Mesendoderm (in vitro differentiated cells): ENCODE results near the gene GGTLC1.
"Not testable (repeated sequence)": the region's sequence is repeated elsewhere in the genome, so short reads cannot be mapped to it uniquely, and the experiment has no call there.

ENCODE experiments used
- DNase-seq: peaks from one replicate; pipeline ENCODE4 v3.0.0; 2013
- H2AK5ac ChIP-seq: 2 replicates; pipeline ENCODE4 v1.6.1; 2013; ENCODE audit warnings: low read length, inconsistent platforms
- H2BK120ac ChIP-seq: 2 replicates; pipeline ENCODE4 v1.6.1; 2013; ENCODE audit warnings: low read depth, mild to moderate bottlenecking, low read length, moderate library complexity, mixed read lengths
- H2BK15ac ChIP-seq: replicated peaks from 2 replicates; pipeline ENCODE4 v1.6.1; 2013; ENCODE audit warnings: low read depth, mild to moderate bottlenecking, moderate library complexity
- H2BK5ac ChIP-seq: 2 replicates; pipeline ENCODE4 v1.6.1; 2013; ENCODE audit warnings: low read length, inconsistent platforms
- H3K18ac ChIP-seq: 2 replicates; pipeline ENCODE4 v1.6.1; 2013; ENCODE audit warnings: mild to moderate bottlenecking, low read length, mixed read lengths
- H3K23ac ChIP-seq: one replicate; pipeline ENCODE4 v1.6.1; 2013; ENCODE audit warnings: low read length
- H3K27ac ChIP-seq: 2 replicates; pipeline ENCODE4 v1.5.1; 2013; ENCODE audit warnings: low read depth, mild to moderate bottlenecking, inconsistent platforms, low read length, moderate library complexity
- H3K27me3 ChIP-seq: 2 replicates; pipeline ENCODE4 v1.6.1; 2013; ENCODE audit warnings: low read length, control low read depth, mild to moderate bottlenecking, inconsistent platforms; ENCODE audit not compliant: insufficient read depth, poor library complexity
- H3K36me3 ChIP-seq: 2 replicates; pipeline ENCODE4 v1.6.1; 2013; ENCODE audit warnings: low read length, inconsistent platforms; ENCODE audit not compliant: control insufficient read depth, insufficient read depth
- H3K4ac ChIP-seq: one replicate; pipeline ENCODE4 v1.6.1; 2013; ENCODE audit warnings: low read depth, mild to moderate bottlenecking, low read length, moderate library complexity
- H3K4me1 ChIP-seq: 2 replicates; pipeline ENCODE4 v1.6.1; 2013; ENCODE audit warnings: low read depth, low read length, inconsistent platforms; ENCODE audit not compliant: control insufficient read depth
- H3K4me2 ChIP-seq: 2 replicates; pipeline ENCODE4 v1.6.1; 2013; ENCODE audit warnings: low read length
- H3K4me3 ChIP-seq: 2 replicates; pipeline ENCODE4 v1.5.1; 2013; ENCODE audit warnings: mild to moderate bottlenecking, low read length
- H3K56ac ChIP-seq: one replicate; pipeline ENCODE4 v1.6.1; 2013; ENCODE audit warnings: low read length
- H3K79me1 ChIP-seq: 2 replicates; pipeline ENCODE4 v1.6.1; 2013; ENCODE audit warnings: low read length, inconsistent platforms
- H3K79me2 ChIP-seq: 2 replicates; pipeline ENCODE4 v1.6.1; 2013; ENCODE audit warnings: mild to moderate bottlenecking, low read length; ENCODE audit not compliant: control insufficient read depth, insufficient read depth
- H3K9ac ChIP-seq: 2 replicates; pipeline ENCODE4 v1.6.1; 2013; ENCODE audit warnings: low read length, inconsistent platforms
- H4K5ac ChIP-seq: one replicate; pipeline ENCODE4 v1.6.1; 2013; ENCODE audit warnings: low read length
- H4K8ac ChIP-seq: one replicate; pipeline ENCODE4 v1.6.1; 2013; ENCODE audit warnings: low read depth, mild to moderate bottlenecking, control low read depth, low read length, moderate library complexity
- WGBS: extraction: QIAGEN DNeasy Blood & Tissue Kit; methylation state at CpG from one replicate; pipeline ENCODE4 v1.1.7; 2013; ENCODE audit warnings: low lambda C conversion rate, missing lambda C conversion rate; ENCODE audit not compliant: insufficient coverage; ENCODE audit errors: extremely low coverage; 5-methylcytosine and 5-hydroxymethylcytosine counted together

GGTLC1 gene

DNA sequence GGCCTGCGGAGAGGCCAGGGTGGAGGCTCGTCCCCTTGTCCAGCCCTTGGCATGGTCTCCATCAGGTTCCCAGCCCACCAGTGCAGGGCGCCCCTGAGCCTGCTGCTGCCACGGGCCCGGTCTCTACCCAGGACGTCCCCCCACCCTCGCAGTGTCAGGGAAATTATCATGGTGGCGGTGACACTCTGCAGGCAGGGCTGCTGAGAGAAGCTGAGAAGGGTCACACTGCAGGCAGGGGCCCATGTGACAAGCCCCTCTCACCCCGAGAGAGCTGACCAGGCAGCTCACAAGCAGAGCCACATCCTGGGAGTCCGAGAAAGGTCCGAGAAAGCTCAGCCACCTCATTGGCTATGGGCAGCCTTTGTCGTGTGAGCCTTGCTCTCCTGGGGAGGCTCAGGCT is 4.9 kb upstream of the GGTLC1 start:
- H3K56ac ChIP-seq, H2BK120ac ChIP-seq, H4K8ac ChIP-seq, H3K79me1 ChIP-seq, H2BK5ac ChIP-seq, H2AK5ac ChIP-seq, H3K36me3 ChIP-seq, H3K9ac ChIP-seq, H3K4me1 ChIP-seq, H3K18ac ChIP-seq, H3K27me3 ChIP-seq, H3K4me3 ChIP-seq, H2BK15ac ChIP-seq, DNase-seq, H3K4me2 ChIP-seq, H3K79me2 ChIP-seq, H4K5ac ChIP-seq, H3K4ac ChIP-seq, H3K23ac ChIP-seq, H3K27ac ChIP-seq: not testable (repeated sequence)
- WGBS = no CpG with 5 or more reads among the region's 12 CpGs

DNA sequence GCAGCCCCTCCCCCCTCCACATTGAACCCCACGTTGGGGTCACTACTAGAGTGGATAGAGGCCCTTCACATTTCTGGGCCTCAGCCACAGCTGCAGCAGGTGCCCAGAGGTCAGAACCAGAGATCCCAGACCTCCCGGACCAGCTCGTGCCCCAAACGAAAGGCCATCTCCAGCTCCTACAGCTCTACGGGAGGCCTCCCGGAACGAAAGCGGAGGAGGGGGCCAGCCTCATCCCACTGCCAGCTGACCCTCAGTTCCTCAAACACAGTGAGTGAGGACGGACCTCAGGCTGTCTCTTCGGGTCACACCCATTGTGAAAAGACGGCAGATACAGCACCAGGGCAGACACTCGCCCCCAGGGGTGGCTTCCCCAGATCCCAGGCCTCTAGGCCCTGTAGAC is 1.7 kb upstream of the GGTLC1 start:
- not testable (repeated sequence) for H3K4me2 ChIP-seq, H4K8ac ChIP-seq, H2BK15ac ChIP-seq, H3K4ac ChIP-seq, H3K23ac ChIP-seq, H3K36me3 ChIP-seq, H3K18ac ChIP-seq, H3K4me1 ChIP-seq, H3K9ac ChIP-seq, H4K5ac ChIP-seq, H3K79me2 ChIP-seq, H3K27ac ChIP-seq, H3K27me3 ChIP-seq, H2BK5ac ChIP-seq, DNase-seq, H2AK5ac ChIP-seq, H2BK120ac ChIP-seq, H3K79me1 ChIP-seq, H3K56ac ChIP-seq, H3K4me3 ChIP-seq
- no CpG with 5 or more reads among the region's 12 CpGs for WGBS

DNA sequence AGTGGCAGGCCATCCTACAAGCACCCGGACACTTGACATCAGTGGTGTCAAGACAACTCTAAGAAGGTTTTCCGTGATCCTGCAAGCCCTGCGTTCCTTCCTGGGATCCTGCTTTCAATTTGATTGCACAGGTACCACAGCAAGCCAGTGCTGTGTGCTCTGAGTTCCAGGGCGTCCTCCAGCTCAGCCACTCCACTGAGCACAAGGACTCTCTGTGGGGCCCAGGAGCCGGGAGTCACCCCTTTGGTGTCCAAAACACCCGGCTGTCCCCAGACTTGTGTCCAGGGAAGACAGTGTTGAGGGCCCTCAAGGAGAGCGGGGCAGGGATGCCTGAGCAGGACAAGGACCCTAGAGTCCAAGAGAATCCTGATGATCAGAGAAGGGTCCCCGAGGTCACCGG is 387 bp upstream of the GGTLC1 start:
- H3K56ac ChIP-seq, H3K4ac ChIP-seq, H4K5ac ChIP-seq, H3K27me3 ChIP-seq, H3K4me3 ChIP-seq, H2BK5ac ChIP-seq, H2BK120ac ChIP-seq, H3K18ac ChIP-seq, H3K79me2 ChIP-seq, H3K27ac ChIP-seq, H3K4me2 ChIP-seq, H3K36me3 ChIP-seq, H2AK5ac ChIP-seq, DNase-seq, H3K23ac ChIP-seq, H4K8ac ChIP-seq, H3K9ac ChIP-seq, H2BK15ac ChIP-seq, H3K79me1 ChIP-seq, H3K4me1 ChIP-seq: not testable (repeated sequence)
- no CpG with 5 or more reads among the region's 9 CpGs for WGBS

DNA sequence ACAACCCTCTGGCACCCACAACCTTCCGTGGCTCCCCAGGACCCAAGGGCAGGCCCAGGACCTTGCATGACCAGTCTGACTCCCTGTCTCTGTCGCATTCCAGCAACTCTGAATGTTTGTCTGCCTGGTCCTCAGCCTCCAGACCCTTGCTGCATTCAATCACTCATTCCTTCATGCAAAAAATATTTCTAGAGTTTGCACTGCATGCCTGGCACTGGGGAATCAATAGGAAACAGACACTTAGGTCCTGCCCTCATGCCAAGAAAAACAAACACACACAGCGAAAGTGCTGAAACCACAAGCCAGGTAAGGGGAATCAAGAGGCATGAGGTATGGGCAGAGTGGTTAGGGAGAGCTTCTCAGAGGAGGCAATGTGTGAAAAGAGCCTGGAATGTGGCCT is 1.9 kb downstream of the GGTLC1 start:
- not testable (repeated sequence) for H2BK15ac ChIP-seq, H2BK120ac ChIP-seq, H3K4ac ChIP-seq, H3K79me2 ChIP-seq, H3K79me1 ChIP-seq, H2BK5ac ChIP-seq, H3K36me3 ChIP-seq, H3K9ac ChIP-seq, H3K4me3 ChIP-seq, H3K18ac ChIP-seq, H3K23ac ChIP-seq, H2AK5ac ChIP-seq, H3K4me2 ChIP-seq, H3K27ac ChIP-seq, H3K4me1 ChIP-seq, H3K27me3 ChIP-seq, H4K5ac ChIP-seq, H3K56ac ChIP-seq, DNase-seq, H4K8ac ChIP-seq
- WGBS = no CpG with 5 or more reads among the region's 3 CpGs

DNA sequence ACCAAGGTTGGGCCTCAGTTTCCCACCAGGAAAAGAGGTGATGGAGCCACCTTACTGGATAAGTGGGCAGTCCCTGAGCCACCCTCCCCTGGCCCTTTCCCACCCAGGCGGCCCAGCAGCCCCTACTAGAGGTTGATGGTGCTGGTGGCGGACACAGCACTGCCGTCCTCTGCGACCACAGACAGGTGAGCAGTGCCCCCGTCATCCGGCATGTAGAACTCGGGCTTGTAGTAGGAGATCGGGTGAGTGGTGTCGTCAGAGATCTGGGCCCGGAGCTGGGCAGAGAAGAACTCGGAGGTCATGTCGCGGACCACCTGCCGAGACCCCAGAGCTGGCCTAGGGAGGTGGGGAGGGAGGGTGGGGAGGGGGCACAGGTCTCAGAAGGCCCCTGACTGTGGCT is 2.3 kb downstream of the GGTLC1 start:
- H3K56ac ChIP-seq, H2BK5ac ChIP-seq, H4K8ac ChIP-seq, H3K18ac ChIP-seq, H3K79me2 ChIP-seq, H3K27ac ChIP-seq, H2BK15ac ChIP-seq, H3K9ac ChIP-seq, H3K23ac ChIP-seq, H3K36me3 ChIP-seq, H3K4ac ChIP-seq, H3K4me3 ChIP-seq, H2AK5ac ChIP-seq, H3K79me1 ChIP-seq, DNase-seq, H3K4me2 ChIP-seq, H2BK120ac ChIP-seq, H4K5ac ChIP-seq, H3K4me1 ChIP-seq, H3K27me3 ChIP-seq: not testable (repeated sequence)
- WGBS = no CpG with 5 or more reads among the region's 14 CpGs

DNA sequence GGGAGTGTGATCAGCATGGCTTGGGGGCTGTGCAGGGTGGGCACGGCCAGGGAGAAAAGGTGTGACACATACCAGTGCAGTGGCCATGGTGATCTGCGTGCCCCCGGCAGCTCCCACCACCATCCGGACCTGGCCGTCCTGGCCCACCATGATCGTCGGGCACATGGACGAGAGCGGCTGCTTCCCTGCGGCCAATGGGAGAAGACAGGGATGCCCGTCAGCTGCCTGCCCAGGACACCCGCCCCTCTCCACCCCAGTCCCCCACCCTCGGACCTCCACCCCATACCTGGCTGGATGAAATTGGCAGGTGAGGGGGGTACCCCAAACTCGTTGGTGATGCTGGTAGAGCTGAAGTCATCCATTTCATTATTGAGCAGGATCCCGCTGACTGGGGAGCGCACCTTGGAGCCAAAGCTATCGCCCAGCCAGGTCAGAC is 2.8 kb downstream of the GGTLC1 start:
- H3K4me2 ChIP-seq, H3K4ac ChIP-seq, H3K56ac ChIP-seq, H2AK5ac ChIP-seq, H3K18ac ChIP-seq, H2BK120ac ChIP-seq, H3K23ac ChIP-seq, H3K79me1 ChIP-seq, H3K9ac ChIP-seq, H3K4me1 ChIP-seq, H3K27ac ChIP-seq, DNase-seq, H3K4me3 ChIP-seq, H2BK5ac ChIP-seq, H3K27me3 ChIP-seq, H2BK15ac ChIP-seq, H4K5ac ChIP-seq, H4K8ac ChIP-seq, H3K79me2 ChIP-seq, H3K36me3 ChIP-seq: not testable (repeated sequence)
- WGBS = no CpG with 5 or more reads among the region's 17 CpGs
